ENCODE results near the gene ZNF296. TPM values are rescaled to one million over a fixed set of nuclear protein-coding genes. Genes with fewer than 3 reads are reported as not detected.

ZNF296 gene
- total RNA-seq, 1 experiment from 2014 or later: 6.7 TPM

DNA sequence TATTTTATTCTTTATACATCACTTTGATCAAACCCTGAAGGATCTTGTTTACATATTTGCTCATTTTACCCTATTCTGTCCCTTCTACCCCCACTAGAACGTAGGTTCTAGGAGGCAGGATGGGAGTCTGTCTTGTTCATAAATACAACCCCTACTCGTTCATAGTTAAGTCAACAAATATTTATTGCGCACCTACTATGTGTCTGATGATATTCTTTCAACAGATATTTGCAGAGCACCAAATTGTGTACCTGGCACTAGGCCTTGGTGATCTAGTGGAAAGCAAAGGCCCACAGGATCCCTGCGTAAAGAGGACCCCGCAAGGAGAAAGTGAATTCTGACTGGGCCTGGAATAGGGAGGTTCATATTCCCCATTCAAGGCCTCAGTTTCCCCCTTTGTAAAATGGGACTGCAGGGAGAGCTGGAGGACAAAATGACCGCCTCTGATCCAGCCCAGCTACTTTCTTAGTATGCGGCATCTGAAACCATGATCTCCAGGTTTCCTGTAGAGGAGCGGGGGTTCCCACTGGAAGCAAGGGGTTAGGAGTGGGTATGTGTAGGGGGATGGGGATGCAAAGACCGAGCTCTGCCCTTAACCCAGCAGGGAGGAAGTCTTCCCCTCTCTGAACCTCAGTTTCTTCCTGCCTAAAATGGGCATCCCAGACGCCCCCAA is 2.2 kb upstream of the ZNF296 start:
- TF ChIP-seq, protein P1, sequence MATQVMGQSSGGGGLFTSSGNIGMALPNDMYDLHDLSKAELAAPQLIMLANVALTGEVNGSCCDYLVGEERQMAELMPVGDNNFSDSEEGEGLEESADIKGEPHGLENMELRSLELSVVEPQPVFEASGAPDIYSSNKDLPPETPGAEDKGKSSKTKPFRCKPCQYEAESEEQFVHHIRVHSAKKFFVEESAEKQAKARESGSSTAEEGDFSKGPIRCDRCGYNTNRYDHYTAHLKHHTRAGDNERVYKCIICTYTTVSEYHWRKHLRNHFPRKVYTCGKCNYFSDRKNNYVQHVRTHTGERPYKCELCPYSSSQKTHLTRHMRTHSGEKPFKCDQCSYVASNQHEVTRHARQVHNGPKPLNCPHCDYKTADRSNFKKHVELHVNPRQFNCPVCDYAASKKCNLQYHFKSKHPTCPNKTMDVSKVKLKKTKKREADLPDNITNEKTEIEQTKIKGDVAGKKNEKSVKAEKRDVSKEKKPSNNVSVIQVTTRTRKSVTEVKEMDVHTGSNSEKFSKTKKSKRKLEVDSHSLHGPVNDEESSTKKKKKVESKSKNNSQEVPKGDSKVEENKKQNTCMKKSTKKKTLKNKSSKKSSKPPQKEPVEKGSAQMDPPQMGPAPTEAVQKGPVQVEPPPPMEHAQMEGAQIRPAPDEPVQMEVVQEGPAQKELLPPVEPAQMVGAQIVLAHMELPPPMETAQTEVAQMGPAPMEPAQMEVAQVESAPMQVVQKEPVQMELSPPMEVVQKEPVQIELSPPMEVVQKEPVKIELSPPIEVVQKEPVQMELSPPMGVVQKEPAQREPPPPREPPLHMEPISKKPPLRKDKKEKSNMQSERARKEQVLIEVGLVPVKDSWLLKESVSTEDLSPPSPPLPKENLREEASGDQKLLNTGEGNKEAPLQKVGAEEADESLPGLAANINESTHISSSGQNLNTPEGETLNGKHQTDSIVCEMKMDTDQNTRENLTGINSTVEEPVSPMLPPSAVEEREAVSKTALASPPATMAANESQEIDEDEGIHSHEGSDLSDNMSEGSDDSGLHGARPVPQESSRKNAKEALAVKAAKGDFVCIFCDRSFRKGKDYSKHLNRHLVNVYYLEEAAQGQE (IDR thresholded peaks at IDR 0.05; ENCODE audit: insufficient read depth in 1 of 2, low read depth in 2 of 2, low read length in 1 of 2): no peak
- TF ChIP-seq TCF7L2 (IDR thresholded peaks at IDR 0.05; ENCODE audit: low read depth, low read length): no peak
- no peak for TF ChIP-seq SIN3A (IDR thresholded peaks at IDR 0.05; ENCODE audit: borderline replicate concordance, insufficient read depth, low read depth, low read length)
- TF ChIP-seq, protein P2, sequence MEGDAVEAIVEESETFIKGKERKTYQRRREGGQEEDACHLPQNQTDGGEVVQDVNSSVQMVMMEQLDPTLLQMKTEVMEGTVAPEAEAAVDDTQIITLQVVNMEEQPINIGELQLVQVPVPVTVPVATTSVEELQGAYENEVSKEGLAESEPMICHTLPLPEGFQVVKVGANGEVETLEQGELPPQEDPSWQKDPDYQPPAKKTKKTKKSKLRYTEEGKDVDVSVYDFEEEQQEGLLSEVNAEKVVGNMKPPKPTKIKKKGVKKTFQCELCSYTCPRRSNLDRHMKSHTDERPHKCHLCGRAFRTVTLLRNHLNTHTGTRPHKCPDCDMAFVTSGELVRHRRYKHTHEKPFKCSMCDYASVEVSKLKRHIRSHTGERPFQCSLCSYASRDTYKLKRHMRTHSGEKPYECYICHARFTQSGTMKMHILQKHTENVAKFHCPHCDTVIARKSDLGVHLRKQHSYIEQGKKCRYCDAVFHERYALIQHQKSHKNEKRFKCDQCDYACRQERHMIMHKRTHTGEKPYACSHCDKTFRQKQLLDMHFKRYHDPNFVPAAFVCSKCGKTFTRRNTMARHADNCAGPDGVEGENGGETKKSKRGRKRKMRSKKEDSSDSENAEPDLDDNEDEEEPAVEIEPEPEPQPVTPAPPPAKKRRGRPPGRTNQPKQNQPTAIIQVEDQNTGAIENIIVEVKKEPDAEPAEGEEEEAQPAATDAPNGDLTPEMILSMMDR (IDR thresholded peaks at IDR 0.05): no peak
- TF ChIP-seq POLR2AphosphoS5 (IDR thresholded peaks at IDR 0.05; ENCODE audit: low read depth, low read length): no peak
- in situ Hi-C loops (cut with HindIII; ENCODE audit: low pct_unique_long_range_greater_than_20kb, low sequenced_read_pairs): no loop called here
- Histone ChIP-seq H3K9me3 (ENCODE audit: control insufficient read depth, insufficient read depth, low read depth, low read length) (no peaks in the 10 kb centered on the region), H3K27ac (ENCODE audit: low read length) (peak overlapping the region; percentile 91), H3K27me3 (ENCODE audit: control insufficient read depth, insufficient read depth, low read length) (no peaks in the 10 kb centered on the region), H3K4me1 (ENCODE audit: control insufficient read depth, insufficient read depth, low read length) (peaks cover 18% of the 10 kb centered on the region), H3K4me3 (ENCODE audit: low read depth in 2 of 2, low read length in 2 of 2) (peak overlapping the region; percentile 95 to 96), H3K36me3 (ENCODE audit: control insufficient read depth, insufficient read depth, low read length) (peaks cover 4% of the 10 kb centered on the region; the same call in 1 of the 2 replicates)
- DNase-seq (ENCODE audit: low read depth, low spot score): no peak
- ATAC-seq: peak; percentile 12
- BruUV-seq (replicated peaks): no TSS peak
- ChIA-PET CTCF (no interaction called here), POLR2A (no interaction called here)
- intact Hi-C loops (cut with micrococcal nuclease; ENCODE audit: unreplicated experiment): no loop called here

DNA sequence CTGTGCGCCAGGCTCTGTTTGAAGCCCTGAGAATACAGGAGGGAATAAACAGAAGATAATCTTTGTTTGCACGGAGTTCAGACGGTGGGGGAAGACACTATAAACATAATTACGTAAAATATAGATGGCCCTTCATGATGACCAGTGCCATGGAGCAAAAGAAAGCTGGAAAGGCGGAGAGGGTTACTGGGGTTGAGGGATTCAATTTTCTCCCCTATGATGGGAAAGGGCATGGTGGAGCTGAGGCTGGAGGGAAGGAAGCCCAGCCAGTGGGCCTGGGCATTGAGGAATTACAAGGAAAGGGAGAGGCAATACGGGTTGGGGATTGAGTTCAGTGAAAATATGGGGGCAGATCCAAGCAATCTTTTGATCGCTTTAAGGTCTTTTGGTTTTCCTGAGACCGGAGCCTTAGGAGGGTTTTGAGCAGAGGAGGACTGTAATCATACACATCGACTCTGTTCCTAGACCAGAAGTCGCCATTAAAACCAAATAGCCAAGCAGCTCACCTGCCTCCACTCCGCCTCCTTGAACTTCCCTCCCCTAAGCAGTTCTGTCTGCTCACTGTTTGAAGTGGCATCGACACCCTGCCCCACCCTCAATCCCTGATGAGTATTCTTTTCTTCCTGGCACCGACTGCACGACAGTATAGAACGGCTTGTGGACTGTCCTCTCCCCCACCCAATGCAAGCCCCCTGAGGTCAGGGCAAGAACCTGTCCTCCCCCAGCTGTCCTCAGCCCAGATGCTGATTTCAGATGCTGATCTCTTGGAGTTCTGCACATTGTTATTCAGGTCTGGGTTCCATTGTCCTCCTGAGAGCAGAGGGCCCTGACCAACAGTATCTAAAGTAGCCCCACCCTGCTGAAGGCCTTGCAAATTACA is 813 bp upstream of the ZNF296 start:
- ATAC-seq (no peak), DNase-seq (ENCODE audit: low read depth, low spot score) (no peak)
- POLR2A ChIA-PET: no interaction called here
- Histone ChIP-seq H3K27ac (ENCODE audit: low read length) (peak overlapping the region; percentile 82), H3K36me3 (ENCODE audit: control insufficient read depth, insufficient read depth, low read length) (peaks cover 4% of the 10 kb centered on the region; the same call in 1 of the 2 replicates), H3K4me1 (ENCODE audit: control insufficient read depth, insufficient read depth, low read length) (peaks cover 18% of the 10 kb centered on the region), H3K9me3 (ENCODE audit: control insufficient read depth, insufficient read depth, low read depth, low read length) (no peaks in the 10 kb centered on the region), H3K4me3 (ENCODE audit: low read depth in 2 of 2, low read length in 2 of 2) (peak overlapping the region; percentile 53 to 66), H3K27me3 (ENCODE audit: control insufficient read depth, insufficient read depth, low read length) (no peaks in the 10 kb centered on the region)
- intact Hi-C loops (cut with micrococcal nuclease; ENCODE audit: unreplicated experiment): no loop called here
- BruUV-seq (replicated peaks): no TSS peak
- CTCF ChIA-PET: no interaction called here
- in situ Hi-C loops (cut with HindIII; ENCODE audit: low pct_unique_long_range_greater_than_20kb, low sequenced_read_pairs): no loop called here
- TF ChIP-seq, protein P1 (IDR thresholded peaks at IDR 0.05; ENCODE audit: insufficient read depth in 1 of 2, low read depth in 2 of 2, low read length in 1 of 2): no peak
- TF ChIP-seq, protein P2 (IDR thresholded peaks at IDR 0.05): no peak
- no peak for TF ChIP-seq TCF7L2 (IDR thresholded peaks at IDR 0.05; ENCODE audit: low read depth, low read length)
- TF ChIP-seq POLR2AphosphoS5 (IDR thresholded peaks at IDR 0.05; ENCODE audit: low read depth, low read length): no peak
- TF ChIP-seq SIN3A (IDR thresholded peaks at IDR 0.05; ENCODE audit: borderline replicate concordance, insufficient read depth, low read depth, low read length): no peak
